K562 (cell line): ENCODE data around the gene AMZ1.

ENCODE experiments used
- FOXJ3 ChIP-seq: sonication (generic); formaldehyde crosslinking; IDR thresholded peaks from 2 replicates; pipeline ENCODE4 v1.4.0; 2020; ENCODE audit warnings: mild to moderate bottlenecking, missing genetic modification reagents
- HDAC2 ChIP-seq: fragments of 450-650 bp; IDR thresholded peaks from 2 replicates; pipeline ENCODE4 v1.6.1; 2016; ENCODE audit warnings: mild to moderate bottlenecking
- KDM1A ChIP-seq, 2 experiments: fragments of 450-650 bp; IDR thresholded peaks; 2 replicates each; pipeline ENCODE4 v1.6.1; 2016; ENCODE audit warnings: mild to moderate bottlenecking in 2 of 2
- POU5F1 ChIP-seq: fragments of 150-350 bp; IDR thresholded peaks from 2 replicates; pipeline ENCODE4 v1.6.1; 2014; ENCODE audit warnings: borderline replicate concordance, low read length, low read depth, mild to moderate bottlenecking; ENCODE audit not compliant: partially characterized antibody
- TF ChIP-seq, protein P1 (sequence below), 3 experiments: IDR thresholded peaks in 2 of 3; conservative IDR thresholded peaks in 1 of 3; 2 replicates each; pipeline ENCODE4 v1.5.1; 2011 to 2012; ENCODE audit warnings: low read length in 3 of 3, mild to moderate bottlenecking in 3 of 3, control low read depth in 2 of 3, improper control_type of control experiment in 1 of 3, inconsistent platforms in 1 of 3, low read depth in 1 of 3, mixed read lengths in 1 of 3, moderate library complexity in 1 of 3; ENCODE audit not compliant: insufficient read depth in 2 of 3
- TF ChIP-seq, protein P2 (sequence below), 2 experiments: fragments of 150-350 bp in 1 of 2; IDR thresholded peaks; 2 replicates each; pipeline ENCODE4 v1.6.1; 2012 to 2016; ENCODE audit warnings: low read depth in 2 of 2, low read length in 2 of 2, mild to moderate bottlenecking in 1 of 2, moderate library complexity in 1 of 2

DNA sequence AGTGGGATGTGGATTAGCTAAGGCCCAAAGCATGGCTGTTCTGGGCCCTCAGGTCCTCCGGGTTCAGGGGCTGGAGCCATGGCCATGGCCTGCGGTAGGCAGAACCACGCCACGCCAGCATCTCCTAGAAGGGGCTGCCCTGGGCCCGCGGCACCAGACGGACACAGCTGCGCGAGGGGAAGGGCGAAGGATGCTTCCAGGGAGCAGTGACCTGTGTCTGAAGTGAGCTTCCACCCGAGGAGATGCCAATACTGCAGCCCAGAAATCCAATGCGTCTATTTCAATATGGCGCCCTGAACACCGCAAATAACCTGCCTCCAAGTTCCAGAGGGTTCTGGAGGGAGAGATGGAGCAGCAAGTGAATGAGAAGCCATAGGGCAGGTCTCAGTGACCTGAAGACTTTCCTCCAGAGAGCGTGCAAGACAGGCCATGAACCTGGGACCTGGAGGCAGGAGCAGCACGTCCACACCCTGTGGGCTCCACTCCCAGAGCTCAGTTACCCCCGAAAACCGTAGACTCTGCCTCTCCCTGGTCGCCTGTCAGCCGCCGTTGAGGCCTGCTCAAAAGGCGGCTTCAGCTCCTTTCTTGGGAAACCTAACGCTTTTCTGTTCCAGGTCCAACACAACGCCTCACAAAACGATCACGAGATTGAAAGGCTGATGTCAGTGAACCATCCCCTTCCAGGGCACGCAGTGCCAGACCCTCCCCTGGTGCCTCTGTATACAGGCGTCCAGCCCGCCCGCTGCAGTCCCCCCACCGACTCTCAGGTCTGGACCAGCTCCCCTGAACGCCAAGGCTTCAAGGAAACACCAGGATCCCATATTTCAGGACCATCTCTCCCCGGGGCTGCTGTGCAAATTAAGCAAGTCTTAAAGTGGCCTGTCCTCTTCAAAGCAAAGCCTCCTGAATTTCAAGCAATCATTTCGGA lies 37.4 kb downstream of the AMZ1 start:
- TF ChIP-seq HDAC2, result no peak
- TF ChIP-seq, protein P1, sequence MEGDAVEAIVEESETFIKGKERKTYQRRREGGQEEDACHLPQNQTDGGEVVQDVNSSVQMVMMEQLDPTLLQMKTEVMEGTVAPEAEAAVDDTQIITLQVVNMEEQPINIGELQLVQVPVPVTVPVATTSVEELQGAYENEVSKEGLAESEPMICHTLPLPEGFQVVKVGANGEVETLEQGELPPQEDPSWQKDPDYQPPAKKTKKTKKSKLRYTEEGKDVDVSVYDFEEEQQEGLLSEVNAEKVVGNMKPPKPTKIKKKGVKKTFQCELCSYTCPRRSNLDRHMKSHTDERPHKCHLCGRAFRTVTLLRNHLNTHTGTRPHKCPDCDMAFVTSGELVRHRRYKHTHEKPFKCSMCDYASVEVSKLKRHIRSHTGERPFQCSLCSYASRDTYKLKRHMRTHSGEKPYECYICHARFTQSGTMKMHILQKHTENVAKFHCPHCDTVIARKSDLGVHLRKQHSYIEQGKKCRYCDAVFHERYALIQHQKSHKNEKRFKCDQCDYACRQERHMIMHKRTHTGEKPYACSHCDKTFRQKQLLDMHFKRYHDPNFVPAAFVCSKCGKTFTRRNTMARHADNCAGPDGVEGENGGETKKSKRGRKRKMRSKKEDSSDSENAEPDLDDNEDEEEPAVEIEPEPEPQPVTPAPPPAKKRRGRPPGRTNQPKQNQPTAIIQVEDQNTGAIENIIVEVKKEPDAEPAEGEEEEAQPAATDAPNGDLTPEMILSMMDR (IDR thresholded peaks at IDR 0.05 in 2 of 3, conservative IDR thresholded peaks at IDR 0.05 in 1 of 3; ENCODE audit: insufficient read depth in 2 of 3, low read depth in 1 of 3, low read length in 3 of 3), result no peak
- no peak for TF ChIP-seq FOXJ3 (CRISPR knock-in tag)
- no peak for TF ChIP-seq KDM1A (IDR thresholded peaks at IDR 0.05)
- TF ChIP-seq, protein P2, sequence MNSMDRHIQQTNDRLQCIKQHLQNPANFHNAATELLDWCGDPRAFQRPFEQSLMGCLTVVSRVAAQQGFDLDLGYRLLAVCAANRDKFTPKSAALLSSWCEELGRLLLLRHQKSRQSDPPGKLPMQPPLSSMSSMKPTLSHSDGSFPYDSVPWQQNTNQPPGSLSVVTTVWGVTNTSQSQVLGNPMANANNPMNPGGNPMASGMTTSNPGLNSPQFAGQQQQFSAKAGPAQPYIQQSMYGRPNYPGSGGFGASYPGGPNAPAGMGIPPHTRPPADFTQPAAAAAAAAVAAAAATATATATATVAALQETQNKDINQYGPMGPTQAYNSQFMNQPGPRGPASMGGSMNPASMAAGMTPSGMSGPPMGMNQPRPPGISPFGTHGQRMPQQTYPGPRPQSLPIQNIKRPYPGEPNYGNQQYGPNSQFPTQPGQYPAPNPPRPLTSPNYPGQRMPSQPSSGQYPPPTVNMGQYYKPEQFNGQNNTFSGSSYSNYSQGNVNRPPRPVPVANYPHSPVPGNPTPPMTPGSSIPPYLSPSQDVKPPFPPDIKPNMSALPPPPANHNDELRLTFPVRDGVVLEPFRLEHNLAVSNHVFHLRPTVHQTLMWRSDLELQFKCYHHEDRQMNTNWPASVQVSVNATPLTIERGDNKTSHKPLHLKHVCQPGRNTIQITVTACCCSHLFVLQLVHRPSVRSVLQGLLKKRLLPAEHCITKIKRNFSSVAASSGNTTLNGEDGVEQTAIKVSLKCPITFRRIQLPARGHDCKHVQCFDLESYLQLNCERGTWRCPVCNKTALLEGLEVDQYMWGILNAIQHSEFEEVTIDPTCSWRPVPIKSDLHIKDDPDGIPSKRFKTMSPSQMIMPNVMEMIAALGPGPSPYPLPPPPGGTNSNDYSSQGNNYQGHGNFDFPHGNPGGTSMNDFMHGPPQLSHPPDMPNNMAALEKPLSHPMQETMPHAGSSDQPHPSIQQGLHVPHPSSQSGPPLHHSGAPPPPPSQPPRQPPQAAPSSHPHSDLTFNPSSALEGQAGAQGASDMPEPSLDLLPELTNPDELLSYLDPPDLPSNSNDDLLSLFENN (IDR thresholded peaks at IDR 0.05; ENCODE audit: low read depth in 2 of 2, low read length in 2 of 2), result no peak
- no peak for TF ChIP-seq POU5F1
